GM23338 (cell line): ENCODE results near the gene BAHCC1. TPM values are rescaled to one million over a fixed set of nuclear protein-coding genes. Genes with fewer than 3 reads are reported as not detected.

Experiments
- ATAC-seq: fragments of 200-7000 bp; cut with Tn5 transposase; 3 replicates; pipeline ENCODE4 v1.9.1; 2020
- DNase-seq: peaks from one replicate; pipeline ENCODE4 v3.0.0-alpha.2; 2015; ENCODE audit warnings: low spot score
- H2AFZ ChIP-seq: fragments of 200-600 bp; sonication (generic); 2 replicates; pipeline ENCODE4 v1.8.0; 2016; ENCODE audit warnings: antibody characterized with exemption, mild to moderate bottlenecking, moderate library complexity
- H3F3A ChIP-seq: fragments of 200-600 bp; sonication (generic); replicated peaks from 2 replicates; pipeline ENCODE4 v1.8.0; 2017; ENCODE audit warnings: antibody characterized with exemption, mixed run types, low read depth
- H3K27ac ChIP-seq: fragments of 200-600 bp; sonication (generic); 2 replicates; pipeline ENCODE4 v1.6.1; 2016; ENCODE audit warnings: low read depth
- H3K27me3 ChIP-seq: fragments of 200-600 bp; sonication (generic); 2 replicates; pipeline ENCODE4 v1.8.0; 2016; ENCODE audit warnings: mild to moderate bottlenecking, mixed run types, moderate library complexity; ENCODE audit not compliant: insufficient read depth
- H3K36me3 ChIP-seq: fragments of 200-600 bp; sonication (generic); 2 replicates; pipeline ENCODE4 v1.8.0; 2016; ENCODE audit warnings: mild to moderate bottlenecking; ENCODE audit not compliant: insufficient read depth
- H3K4me1 ChIP-seq: fragments of 200-600 bp; sonication (generic); 2 replicates; pipeline ENCODE4 v1.8.0; 2016; ENCODE audit warnings: mild to moderate bottlenecking, moderate library complexity; ENCODE audit not compliant: insufficient read depth
- H3K4me2 ChIP-seq: fragments of 200-600 bp; sonication (generic); 2 replicates; pipeline ENCODE4 v1.7.1; 2017; ENCODE audit warnings: mixed run types
- H3K4me3 ChIP-seq: fragments of 200-600 bp; sonication (generic); 2 replicates; pipeline ENCODE4 v1.6.1; 2016; ENCODE audit warnings: mixed run types
- H3K79me2 ChIP-seq: fragments of 200-600 bp; sonication (generic); replicated peaks from 2 replicates; pipeline ENCODE4 v1.8.0; 2017; ENCODE audit warnings: mild to moderate bottlenecking; ENCODE audit not compliant: insufficient read depth
- H3K9me2 ChIP-seq: fragments of 200-600 bp; sonication (generic); 2 replicates; pipeline ENCODE4 v1.8.0; 2017; ENCODE audit not compliant: insufficient read depth
- H4K20me1 ChIP-seq: fragments of 200-600 bp; sonication (generic); replicated peaks from 2 replicates; pipeline ENCODE4 v1.8.0; 2017; ENCODE audit warnings: mild to moderate bottlenecking; ENCODE audit not compliant: insufficient read depth
- H3K27ac Mint-ChIP-seq: 2 replicates; pipeline ENCODE4 v1.8.0; 2020; ENCODE audit warnings: inconsistent platforms, mild to moderate bottlenecking, moderate library complexity, mixed read lengths
- H3K27me3 Mint-ChIP-seq: 3 replicates; pipeline ENCODE4 v1.8.0; 2022; ENCODE audit warnings: low read depth, mild to moderate bottlenecking, moderate library complexity, mixed read lengths, inconsistent platforms; ENCODE audit not compliant: insufficient read depth, poor library complexity
- H3K36me3 Mint-ChIP-seq: 3 replicates; pipeline ENCODE4 v1.8.0; 2021; ENCODE audit warnings: low read depth, mild to moderate bottlenecking, inconsistent platforms, moderate library complexity, mixed read lengths
- H3K4me1 Mint-ChIP-seq: 3 replicates; pipeline ENCODE4 v1.8.0; 2020; ENCODE audit warnings: mild to moderate bottlenecking, inconsistent platforms, mixed read lengths
- H3K4me3 Mint-ChIP-seq: 3 replicates; pipeline ENCODE4 v1.8.0; 2021; ENCODE audit warnings: moderate library complexity, mild to moderate bottlenecking, inconsistent platforms, mixed read lengths
- H3K9me3 Mint-ChIP-seq: 3 replicates; pipeline ENCODE4 v1.8.0; 2020; ENCODE audit warnings: moderate library complexity, mild to moderate bottlenecking, inconsistent platforms, mixed read lengths
- EZH2 ChIP-seq: fragments of 200-600 bp; sonication (generic); IDR thresholded peaks from one replicate; pipeline ENCODE4 v1.8.0; 2017; ENCODE audit warnings: antibody characterized with exemption, mild to moderate bottlenecking, low read depth; ENCODE audit not compliant: unreplicated experiment
- EZH2phosphoT487 ChIP-seq: fragments of 200-600 bp; sonication (generic); IDR thresholded peaks from one replicate; pipeline ENCODE4 v1.8.1; 2018; ENCODE audit warnings: antibody characterized with exemption; ENCODE audit not compliant: unreplicated experiment
- NANOG ChIP-seq: IDR thresholded peaks from 2 replicates; pipeline ENCODE4 v1.6.1; 2016; ENCODE audit warnings: antibody characterized with exemption, borderline replicate concordance
- POLR2AphosphoS5 ChIP-seq: IDR thresholded peaks from 2 replicates; pipeline ENCODE4 v1.6.1; 2016; ENCODE audit warnings: antibody characterized with exemption, low read depth
- STAT1 ChIP-seq: IDR thresholded peaks from one replicate; pipeline ENCODE4 v1.6.1; 2016; ENCODE audit warnings: antibody characterized with exemption; ENCODE audit not compliant: unreplicated experiment
- polyA plus RNA-seq: library from polyadenylated mRNA; unstranded; fragments of >200 nt; fragmentation: Nextera tagmentation; extraction: Ambion mirVana; gene quantifications from 2 replicates; pipeline ENCODE4 v1.2.1, GENCODE V29; 2016
- total RNA-seq: library from RNA; depleted of rRNA; stranded (reverse); fragments of >200 nt; shearing (Covaris generic); gene quantifications from 2 replicates; pipeline ENCODE4 v1.2.3, GENCODE V29; 2014
- TF ChIP-seq, protein P1 (sequence below): fragments of 250-450 bp; sonication (Bioruptor Pico); IDR thresholded peaks from 2 replicates; pipeline ENCODE4 v1.5.0; 2020; ENCODE audit warnings: mild to moderate bottlenecking, moderate library complexity
- TF ChIP-seq, protein P2 (sequence below), 2 experiments: fragments of 200-600 bp in 1 of 2; sonication (generic) in 1 of 2; conservative IDR thresholded peaks; 2 replicates each; pipeline versions ENCODE4 v1.5.1 to v1.6.1; 2016 to 2017; ENCODE audit warnings: antibody characterized with exemption in 2 of 2, low read depth in 2 of 2, mild to moderate bottlenecking in 2 of 2, moderate library complexity in 1 of 2
- TF ChIP-seq, protein P3 (sequence below): IDR thresholded peaks from 2 replicates; pipeline ENCODE4 v1.6.1; 2016; ENCODE audit warnings: antibody characterized with exemption

BAHCC1 gene
- total and polyA plus RNA-seq, 2 experiments from 2014 or later: 0.24 to 1.1 TPM

DNA sequence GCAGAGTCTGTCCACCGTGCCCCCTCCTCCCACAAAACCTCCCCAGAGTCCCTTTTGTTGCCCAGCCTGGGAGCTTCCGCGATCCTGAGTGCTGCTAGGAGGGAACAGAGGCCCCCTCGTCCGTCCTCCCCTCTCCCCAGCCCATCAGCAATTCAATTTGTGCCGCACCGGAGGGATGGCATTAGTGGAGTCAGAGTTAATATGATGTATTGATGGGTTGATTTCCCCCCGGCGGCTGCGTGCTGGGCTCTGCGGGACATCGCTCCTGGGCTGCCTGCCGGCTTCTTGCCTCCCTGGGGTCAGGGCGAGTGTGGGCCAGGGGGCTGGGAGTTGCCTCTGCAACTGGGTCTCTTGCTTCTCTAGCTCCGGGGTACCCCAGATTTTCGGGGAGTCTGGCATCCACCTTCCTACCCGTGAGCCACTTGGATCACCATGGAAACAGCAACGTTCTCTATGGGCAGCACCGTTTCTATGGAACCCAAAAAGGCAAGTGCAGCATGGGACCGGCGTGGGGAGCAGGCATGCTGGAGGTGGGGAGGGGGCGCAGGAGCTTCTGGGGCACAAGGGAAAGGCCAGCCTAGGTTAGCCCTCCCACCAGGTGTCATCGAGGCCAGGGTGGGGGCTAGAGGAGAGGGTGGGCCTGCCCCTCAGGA, 42.9 kb downstream of the BAHCC1 start (continued):
- TF ChIP-seq, protein P1, sequence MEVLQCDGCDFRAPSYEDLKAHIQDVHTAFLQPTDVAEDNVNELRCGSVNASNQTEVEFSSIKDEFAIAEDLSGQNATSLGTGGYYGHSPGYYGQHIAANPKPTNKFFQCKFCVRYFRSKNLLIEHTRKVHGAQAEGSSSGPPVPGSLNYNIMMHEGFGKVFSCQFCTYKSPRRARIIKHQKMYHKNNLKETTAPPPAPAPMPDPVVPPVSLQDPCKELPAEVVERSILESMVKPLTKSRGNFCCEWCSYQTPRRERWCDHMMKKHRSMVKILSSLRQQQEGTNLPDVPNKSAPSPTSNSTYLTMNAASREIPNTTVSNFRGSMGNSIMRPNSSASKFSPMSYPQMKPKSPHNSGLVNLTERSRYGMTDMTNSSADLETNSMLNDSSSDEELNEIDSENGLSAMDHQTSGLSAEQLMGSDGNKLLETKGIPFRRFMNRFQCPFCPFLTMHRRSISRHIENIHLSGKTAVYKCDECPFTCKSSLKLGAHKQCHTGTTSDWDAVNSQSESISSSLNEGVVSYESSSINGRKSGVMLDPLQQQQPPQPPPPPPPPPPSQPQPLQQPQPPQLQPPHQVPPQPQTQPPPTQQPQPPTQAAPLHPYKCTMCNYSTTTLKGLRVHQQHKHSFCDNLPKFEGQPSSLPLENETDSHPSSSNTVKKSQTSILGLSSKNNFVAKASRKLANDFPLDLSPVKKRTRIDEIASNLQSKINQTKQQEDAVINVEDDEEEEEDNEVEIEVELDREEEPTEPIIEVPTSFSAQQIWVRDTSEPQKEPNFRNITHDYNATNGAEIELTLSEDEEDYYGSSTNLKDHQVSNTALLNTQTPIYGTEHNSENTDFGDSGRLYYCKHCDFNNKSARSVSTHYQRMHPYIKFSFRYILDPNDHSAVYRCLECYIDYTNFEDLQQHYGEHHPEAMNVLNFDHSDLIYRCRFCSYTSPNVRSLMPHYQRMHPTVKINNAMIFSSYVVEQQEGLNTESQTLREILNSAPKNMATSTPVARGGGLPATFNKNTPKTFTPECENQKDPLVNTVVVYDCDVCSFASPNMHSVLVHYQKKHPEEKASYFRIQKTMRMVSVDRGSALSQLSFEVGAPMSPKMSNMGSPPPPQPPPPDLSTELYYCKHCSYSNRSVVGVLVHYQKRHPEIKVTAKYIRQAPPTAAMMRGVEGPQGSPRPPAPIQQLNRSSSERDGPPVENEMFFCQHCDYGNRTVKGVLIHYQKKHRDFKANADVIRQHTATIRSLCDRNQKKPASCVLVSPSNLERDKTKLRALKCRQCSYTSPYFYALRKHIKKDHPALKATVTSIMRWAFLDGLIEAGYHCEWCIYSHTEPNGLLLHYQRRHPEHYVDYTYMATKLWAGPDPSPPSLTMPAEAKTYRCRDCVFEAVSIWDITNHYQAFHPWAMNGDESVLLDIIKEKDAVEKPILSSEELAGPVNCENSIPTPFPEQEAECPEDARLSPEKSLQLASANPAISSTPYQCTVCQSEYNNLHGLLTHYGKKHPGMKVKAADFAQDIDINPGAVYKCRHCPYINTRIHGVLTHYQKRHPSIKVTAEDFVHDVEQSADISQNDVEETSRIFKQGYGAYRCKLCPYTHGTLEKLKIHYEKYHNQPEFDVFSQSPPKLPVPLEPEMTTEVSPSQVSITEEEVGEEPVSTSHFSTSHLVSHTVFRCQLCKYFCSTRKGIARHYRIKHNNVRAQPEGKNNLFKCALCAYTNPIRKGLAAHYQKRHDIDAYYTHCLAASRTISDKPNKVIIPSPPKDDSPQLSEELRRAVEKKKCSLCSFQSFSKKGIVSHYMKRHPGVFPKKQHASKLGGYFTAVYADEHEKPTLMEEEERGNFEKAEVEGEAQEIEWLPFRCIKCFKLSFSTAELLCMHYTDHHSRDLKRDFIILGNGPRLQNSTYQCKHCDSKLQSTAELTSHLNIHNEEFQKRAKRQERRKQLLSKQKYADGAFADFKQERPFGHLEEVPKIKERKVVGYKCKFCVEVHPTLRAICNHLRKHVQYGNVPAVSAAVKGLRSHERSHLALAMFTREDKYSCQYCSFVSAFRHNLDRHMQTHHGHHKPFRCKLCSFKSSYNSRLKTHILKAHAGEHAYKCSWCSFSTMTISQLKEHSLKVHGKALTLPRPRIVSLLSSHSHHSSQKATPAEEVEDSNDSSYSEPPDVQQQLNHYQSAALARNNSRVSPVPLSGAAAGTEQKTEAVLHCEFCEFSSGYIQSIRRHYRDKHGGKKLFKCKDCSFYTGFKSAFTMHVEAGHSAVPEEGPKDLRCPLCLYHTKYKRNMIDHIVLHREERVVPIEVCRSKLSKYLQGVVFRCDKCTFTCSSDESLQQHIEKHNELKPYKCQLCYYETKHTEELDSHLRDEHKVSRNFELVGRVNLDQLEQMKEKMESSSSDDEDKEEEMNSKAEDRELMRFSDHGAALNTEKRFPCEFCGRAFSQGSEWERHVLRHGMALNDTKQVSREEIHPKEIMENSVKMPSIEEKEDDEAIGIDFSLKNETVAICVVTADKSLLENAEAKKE (CRISPR knock-in tag): no peak
- TF ChIP-seq EZH2phosphoT487 (no peak), STAT1 (no peak)

DNA sequence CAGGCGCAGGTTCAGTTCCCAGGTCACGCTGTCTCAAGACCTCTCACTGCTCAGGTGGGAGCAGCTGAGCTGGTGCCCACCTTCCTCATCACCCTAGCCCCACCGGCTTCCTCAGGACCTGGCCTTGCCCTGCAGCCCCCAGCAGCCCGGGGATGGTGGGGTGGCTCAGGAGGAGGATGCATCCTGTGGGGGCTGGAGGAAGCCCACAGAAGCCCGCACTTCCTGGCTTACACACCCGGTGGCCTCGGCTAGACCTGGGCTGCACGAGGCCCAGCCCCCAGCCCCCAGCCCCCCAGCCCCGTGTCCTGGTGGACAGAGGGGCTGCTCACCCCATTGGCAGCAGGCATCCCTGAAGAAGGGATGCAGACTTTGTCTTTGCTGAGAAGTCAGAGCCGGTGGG, 43.4 kb downstream of the BAHCC1 start:
- Mint-ChIP-seq H3K27me3 (peaks cover 8% of the 10 kb centered on the region), H3K9me3 (no peaks in the 10 kb centered on the region), H3K4me1 (no peaks in the 10 kb centered on the region), H3K4me3 (no peak overlapping the region), H3K36me3 (no peaks in the 10 kb centered on the region), H3K27ac (no peak overlapping the region)
- Histone ChIP-seq H3K4me2 (no peak overlapping the region), H2AFZ (no peak overlapping the region), H4K20me1 (no peaks in the 10 kb centered on the region), H3K4me3 (no peak overlapping the region), H3K27me3 (no peaks in the 10 kb centered on the region), H3K9me2 (no peaks in the 10 kb centered on the region), H3K79me2 (no peaks in the 10 kb centered on the region), H3K4me1 (peaks cover 5% of the 10 kb centered on the region; the same call in 1 of the 2 replicates), H3K36me3 (no peaks in the 10 kb centered on the region), H3F3A (no peaks in the 10 kb centered on the region), H3K27ac (no peak overlapping the region)
- ATAC-seq: no peak
- TF ChIP-seq STAT1 (no peak), POLR2AphosphoS5 (no peak), EZH2phosphoT487 (no peak), EZH2 (no peak), NANOG (no peak)
- TF ChIP-seq, protein P2, sequence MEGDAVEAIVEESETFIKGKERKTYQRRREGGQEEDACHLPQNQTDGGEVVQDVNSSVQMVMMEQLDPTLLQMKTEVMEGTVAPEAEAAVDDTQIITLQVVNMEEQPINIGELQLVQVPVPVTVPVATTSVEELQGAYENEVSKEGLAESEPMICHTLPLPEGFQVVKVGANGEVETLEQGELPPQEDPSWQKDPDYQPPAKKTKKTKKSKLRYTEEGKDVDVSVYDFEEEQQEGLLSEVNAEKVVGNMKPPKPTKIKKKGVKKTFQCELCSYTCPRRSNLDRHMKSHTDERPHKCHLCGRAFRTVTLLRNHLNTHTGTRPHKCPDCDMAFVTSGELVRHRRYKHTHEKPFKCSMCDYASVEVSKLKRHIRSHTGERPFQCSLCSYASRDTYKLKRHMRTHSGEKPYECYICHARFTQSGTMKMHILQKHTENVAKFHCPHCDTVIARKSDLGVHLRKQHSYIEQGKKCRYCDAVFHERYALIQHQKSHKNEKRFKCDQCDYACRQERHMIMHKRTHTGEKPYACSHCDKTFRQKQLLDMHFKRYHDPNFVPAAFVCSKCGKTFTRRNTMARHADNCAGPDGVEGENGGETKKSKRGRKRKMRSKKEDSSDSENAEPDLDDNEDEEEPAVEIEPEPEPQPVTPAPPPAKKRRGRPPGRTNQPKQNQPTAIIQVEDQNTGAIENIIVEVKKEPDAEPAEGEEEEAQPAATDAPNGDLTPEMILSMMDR (conservative IDR thresholded peaks at IDR 0.05; ENCODE audit: low read depth in 2 of 2): no peak
- TF ChIP-seq, protein P3, sequence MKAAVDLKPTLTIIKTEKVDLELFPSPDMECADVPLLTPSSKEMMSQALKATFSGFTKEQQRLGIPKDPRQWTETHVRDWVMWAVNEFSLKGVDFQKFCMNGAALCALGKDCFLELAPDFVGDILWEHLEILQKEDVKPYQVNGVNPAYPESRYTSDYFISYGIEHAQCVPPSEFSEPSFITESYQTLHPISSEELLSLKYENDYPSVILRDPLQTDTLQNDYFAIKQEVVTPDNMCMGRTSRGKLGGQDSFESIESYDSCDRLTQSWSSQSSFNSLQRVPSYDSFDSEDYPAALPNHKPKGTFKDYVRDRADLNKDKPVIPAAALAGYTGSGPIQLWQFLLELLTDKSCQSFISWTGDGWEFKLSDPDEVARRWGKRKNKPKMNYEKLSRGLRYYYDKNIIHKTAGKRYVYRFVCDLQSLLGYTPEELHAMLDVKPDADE: no peak
- DNase-seq: no peak
